KBM-7 (cell line): ENCODE results near the gene DIAPH2.

Experiments
- DNase-seq: peaks from one replicate; pipeline ENCODE4 v3.0.0-alpha.2; 2015
- in situ Hi-C: fragments of 300-500 bp; cut with MboI; formaldehyde crosslinking; loops from 2 replicates; pipeline ENCODE4 v1.14.3; 2020; ENCODE audit warnings: low sequenced_read_pairs, low pct_unique_long_range_greater_than_20kb, mixed read lengths

The DIAPH2 gene

DNA sequence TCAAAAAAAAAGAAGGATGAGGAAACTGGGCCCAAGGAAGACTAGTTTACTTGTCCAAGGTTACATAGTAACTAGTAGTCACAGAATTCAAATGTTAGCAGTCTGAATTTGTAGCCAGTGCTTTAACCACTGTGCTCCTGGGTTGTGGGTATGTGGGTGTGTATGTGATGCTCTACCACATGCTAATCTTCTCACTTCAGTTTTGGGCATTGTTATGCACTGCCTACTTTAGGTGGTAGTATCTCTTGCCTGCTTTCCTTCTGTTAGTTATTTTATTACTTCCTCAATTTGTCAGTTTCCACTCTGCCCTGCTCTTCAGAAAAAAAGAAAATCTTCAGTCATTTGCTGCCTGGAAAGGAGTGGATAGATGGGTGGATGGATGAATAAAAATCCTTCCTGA, 418.3 kb downstream of the DIAPH2 start:
- in situ Hi-C loops, result no loop called here
- DNase-seq, result peak; percentile 63

- in situ Hi-C loops, result no loop called here
- DNase-seq, result no peak
These were observed 425.1 kb downstream of the DIAPH2 start for GRCh38 chrX:97109730-97110129.

DNA sequence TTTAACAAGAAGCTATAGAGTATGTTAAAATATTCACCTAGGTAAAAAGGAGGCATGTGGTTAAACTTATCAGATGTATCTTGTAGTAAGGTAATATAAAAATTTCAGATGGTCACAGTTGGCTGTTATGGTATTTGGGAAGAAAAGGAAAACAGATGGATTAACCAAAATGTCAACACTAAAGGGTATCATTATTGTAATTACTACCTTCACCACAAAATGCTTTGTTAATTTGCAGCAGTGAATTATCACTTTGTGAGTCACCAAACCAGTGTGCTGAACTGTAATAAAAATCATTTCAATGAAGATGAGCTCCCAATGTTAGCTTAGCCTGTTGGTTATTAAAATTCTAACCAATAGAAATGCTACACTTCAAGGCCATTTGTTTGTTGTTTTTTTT, 432.9 kb downstream of the DIAPH2 start:
- in situ Hi-C loops, result no loop called here
- DNase-seq, result no peak

DNA sequence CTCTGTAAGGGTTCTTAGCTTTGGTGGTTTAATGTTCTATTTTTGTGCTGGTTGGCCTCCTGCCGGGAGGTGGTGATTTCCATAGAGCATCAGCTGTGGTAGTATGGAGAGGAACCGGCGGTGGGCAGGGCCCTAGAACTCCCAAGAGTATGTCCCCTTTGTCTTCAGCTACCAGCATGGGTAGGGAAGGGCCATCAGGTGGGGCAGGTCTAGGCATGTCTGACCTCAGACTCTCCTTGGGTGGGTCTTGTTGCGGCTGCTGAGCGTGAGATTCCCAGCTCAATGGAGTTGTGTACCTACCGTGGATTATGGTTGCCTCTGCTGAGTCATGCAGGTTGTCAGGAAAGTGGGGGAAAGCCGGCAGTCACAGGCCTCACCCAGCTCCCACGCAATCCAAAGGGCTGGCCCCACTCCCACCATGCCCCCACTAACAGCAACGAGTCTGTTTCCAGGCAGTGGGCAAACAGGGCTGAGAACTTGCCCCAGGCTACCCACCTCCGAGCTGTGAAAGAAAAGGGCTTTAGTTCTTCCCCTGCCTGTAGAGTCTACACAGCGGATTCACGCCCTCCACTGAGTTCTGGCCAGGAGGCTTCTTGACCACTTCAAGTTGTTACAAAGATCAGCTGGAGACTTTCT, 434.9 kb downstream of the DIAPH2 start:
- no peak for DNase-seq
- in situ Hi-C loops, result no loop called here

DNA sequence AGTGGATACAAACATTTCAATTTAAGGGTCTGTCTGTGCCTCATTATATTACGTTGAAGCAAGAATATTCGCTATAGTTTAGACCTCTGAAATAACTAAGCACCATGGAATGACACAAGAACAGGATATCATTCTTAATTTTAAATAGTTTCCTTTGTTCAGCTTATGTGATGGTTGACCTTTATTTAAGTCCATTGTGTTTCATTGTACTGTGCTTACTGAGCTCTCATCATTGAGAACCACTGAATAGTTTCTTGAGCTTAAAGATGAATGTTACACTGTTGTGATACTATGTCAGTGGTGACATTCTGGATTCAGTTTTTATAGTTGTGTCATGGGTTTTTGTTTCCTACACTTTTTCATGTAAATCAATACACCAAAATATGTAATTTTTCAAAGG, 438.4 kb downstream of the DIAPH2 start:
- in situ Hi-C loops, result no loop called here
- DNase-seq, result no peak

DNA sequence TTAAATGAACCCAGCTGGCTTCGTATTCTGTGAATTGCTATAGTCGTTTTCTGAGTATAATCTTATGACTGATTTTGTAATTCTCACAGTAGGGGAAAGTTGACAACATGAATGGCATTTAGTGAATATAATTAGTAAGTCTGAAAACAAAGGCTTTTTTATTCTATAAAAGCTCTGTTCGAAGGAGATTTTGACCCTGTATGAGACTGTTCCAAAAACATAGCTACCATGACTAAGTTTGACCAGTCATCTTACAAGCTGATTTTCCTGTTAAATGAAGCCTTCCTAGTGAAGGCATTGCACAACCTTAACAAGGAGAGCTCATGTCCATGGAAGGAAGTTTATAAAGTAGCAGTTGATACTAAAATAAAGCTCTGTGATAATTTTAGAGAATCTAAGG, 441.4 kb downstream of the DIAPH2 start:
- in situ Hi-C loops, result no loop called here
- DNase-seq, result no peak

DNA sequence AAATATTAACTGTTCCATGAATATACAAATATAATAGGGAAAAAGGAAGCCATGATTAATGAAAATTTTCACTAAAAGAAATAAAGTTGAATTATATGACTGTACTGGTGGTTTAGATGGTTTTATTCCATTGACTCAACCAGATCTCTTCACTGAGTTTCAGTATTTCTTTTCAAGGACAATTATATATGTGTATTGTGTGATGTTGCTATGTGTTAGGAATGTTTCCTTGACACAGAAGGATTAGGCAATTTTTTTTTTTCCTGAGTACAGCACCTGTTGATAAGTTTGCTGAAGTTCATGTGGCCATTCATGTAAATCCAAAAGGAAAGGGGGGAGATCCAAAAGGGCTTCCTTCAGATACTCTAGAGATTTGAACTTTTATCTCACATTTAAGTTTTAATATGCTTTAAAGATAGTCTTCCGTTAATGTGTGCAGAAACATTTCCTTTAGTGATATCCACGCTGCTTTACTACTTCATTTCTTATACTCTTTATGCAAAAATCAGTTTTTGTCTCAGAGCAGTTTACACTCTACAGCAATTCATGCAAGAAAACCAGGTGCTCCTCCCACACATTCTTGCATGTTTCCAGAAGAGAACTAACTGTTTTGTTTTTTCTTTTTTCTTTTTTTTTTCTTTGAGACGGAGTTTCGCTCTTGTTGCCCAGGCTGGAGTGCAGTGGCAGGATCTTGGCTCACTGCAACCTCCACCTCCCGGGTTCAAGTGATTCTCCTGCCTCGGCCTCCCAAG, 448.2 kb downstream of the DIAPH2 start:
- in situ Hi-C loops, result no loop called here
- DNase-seq, result no peak

DNA sequence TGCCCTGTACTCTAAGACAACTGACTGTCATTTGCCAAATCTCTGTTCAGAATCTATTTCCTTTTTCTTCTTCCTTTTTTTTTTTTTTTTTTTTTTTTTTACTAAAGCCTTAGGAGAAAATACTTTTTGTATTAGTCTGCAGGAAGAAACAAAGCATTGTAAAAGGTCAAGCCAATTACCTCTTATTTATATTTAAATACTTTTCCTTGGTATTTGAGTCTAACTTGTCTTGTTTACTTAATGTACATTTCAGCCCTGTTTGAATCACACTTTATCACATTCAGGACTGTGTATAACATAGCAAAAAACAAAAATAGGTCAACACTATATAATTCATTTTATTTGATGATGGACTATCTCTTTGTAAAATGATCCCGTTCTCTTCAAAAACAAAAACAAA, 461.3 kb downstream of the DIAPH2 start:
- DNase-seq, result no peak
- in situ Hi-C loops, result no loop called here

- in situ Hi-C loops, result no loop called here
- DNase-seq, result peak; percentile 64
These were observed 471.2 kb downstream of the DIAPH2 start for GRCh38 chrX:97155816-97156215.

DNA sequence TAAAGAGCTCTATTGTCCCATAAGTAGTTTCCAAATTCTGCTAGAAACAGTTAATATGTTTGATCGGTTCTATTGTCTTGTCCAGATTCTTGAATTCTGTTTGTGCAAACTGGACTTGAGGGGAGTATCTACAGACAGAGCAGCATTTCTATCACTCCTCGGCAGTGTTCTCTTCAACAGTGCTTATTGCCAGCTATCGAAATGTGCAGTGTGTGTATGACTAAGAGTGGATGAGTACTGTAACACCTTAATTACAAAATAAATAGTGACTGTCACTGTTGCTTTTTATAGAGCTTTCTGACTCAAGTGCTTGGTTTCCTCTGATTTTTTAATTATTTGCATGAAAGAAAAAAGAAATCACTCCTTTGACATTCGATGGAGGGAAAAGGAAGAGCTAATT, 473.6 kb downstream of the DIAPH2 start:
- no peak for DNase-seq
- in situ Hi-C loops, result no loop called here

DNA sequence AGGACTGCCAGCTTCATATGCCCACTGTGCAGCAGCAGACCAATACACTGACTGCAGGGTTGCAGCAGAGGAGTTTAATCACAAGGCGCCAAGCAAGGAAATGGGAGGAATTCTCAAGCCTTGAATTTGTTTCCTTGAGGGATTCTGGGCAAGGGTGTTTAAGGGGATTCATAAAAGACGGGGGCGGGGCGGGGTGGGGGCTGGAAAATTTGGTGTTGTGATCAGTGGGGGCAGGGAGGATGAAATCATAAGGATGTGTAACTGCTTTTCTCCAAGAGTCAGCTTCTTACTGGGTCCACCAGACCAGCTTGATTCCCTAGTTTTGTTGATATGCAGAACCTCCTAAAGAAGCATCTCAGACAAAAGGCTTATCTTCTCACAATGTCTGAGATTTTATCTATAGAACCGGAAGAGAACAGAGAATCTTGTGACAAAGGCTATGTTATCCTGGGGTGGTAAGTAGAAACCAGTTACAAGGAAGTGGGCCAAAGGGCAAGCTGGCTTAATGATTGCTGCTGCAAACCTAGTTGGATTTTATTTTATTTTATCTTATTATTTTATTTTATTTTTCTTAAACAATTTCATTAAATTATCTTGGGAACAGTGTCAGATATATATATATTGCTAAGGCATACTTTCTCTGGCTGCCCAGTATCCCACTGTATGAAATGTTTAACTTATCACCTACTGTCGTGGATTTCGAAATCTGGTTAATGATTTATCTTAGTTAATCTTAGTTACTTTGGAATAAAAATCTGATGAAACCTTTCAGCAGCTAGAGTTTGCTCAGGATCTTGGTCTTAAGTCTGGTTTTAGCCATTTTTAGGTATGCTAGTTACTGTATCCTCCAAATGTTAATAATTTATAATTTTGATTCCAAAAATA, 475.5 kb downstream of the DIAPH2 start:
- in situ Hi-C loops, result no loop called here
- peak; percentile 41 for DNase-seq

GRCh38 chrX:97167333-97167732, 482.7 kb downstream of the DIAPH2 start:
- in situ Hi-C loops, result no loop called here

DNA sequence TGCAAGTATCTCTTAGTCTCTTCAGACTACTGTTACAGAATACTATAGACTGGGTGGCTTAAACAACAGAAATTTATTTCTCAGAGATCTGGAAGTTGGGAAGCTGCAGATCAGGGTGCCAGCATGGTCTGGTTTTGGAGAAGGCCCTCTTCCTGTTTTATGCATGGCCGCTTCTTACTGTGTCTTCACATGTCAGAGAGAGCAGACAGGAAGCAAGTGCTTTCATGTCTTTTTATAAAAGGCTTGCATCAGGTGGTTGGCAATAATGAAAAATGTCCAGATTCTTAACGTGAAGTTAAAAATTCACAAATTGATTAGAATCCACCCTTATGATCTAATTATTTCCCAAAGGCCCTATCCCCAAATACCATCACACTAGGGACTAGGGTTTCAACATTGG, 484.0 kb downstream of the DIAPH2 start:
- in situ Hi-C loops, result no loop called here
- peak; percentile 69 for DNase-seq

More at GRCh38 chrX:97167333-97167732, 482.7 kb downstream of the DIAPH2 start:
- DNase-seq, result no peak

DNA sequence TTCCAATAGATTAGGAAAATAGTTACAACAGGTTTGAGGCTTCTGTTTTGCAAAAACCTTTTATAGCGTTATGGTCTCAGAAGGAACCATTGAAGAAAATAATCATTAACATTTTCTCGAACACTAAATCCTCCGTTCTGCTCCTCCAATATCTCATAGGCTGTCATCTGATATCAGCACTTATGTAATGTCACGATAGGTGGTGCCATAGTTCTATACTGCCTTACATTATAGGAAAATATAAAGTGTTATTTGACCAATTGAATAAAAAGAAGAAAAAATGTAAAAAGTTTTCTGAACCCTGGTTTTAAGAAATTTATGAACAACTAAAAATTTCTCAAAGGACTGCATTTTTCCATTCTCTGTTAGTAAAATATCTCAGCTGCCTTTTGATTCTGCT, 490.5 kb downstream of the DIAPH2 start:
- DNase-seq, result no peak
- in situ Hi-C loops, result no loop called here

- DNase-seq, result no peak
- in situ Hi-C loops, result no loop called here
These were observed 505.0 kb downstream of the DIAPH2 start for GRCh38 chrX:97189668-97190067.

DNA sequence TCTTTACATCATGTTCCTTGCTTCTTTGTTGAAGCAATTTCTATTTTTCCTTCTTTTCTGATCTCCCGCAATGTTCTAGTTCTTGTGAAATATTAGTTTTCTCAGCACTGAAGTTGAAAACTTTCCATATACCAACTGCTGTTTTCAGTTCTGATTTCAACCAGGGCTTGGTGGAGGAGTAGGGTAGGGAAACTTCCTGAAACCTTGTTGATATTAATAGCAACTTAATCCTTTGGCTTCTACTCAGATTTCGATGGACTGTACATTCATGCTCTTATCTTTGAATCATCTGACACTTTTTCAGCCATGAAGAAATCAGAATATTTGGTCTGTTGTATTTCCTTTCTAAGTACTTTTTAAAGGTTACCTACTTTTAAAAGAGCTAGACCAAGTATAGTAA, 514.9 kb downstream of the DIAPH2 start:
- in situ Hi-C loops, result no loop called here
- peak; percentile 8 for DNase-seq

- no peak for DNase-seq
- in situ Hi-C loops, result no loop called here
These were observed 515.8 kb downstream of the DIAPH2 start for GRCh38 chrX:97200454-97200853.

GRCh38 chrX:97210501-97210900, 525.9 kb downstream of the DIAPH2 start:
- in situ Hi-C loops, result no loop called here
- DNase-seq, result no peak

DNA sequence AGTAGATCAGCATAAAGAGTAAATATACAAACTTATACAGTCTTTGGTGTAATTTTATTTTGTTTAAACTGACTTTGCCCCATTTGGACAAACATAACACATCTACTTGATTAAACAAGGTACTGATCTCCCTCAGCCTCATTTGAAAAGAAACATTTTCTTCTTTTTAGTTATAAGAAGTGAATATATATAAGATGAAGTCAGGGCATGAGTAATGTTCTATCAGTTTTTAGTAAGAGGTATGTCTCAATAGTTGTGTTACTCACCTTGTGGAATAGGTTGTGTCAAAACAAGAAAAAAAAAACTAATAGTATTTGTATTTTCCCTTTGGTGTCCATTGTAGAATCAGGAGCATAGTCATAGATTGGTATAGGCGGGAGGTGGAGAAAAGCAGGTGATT, 526.4 kb downstream of the DIAPH2 start:
- no peak for DNase-seq
- in situ Hi-C loops, result no loop called here

DNA sequence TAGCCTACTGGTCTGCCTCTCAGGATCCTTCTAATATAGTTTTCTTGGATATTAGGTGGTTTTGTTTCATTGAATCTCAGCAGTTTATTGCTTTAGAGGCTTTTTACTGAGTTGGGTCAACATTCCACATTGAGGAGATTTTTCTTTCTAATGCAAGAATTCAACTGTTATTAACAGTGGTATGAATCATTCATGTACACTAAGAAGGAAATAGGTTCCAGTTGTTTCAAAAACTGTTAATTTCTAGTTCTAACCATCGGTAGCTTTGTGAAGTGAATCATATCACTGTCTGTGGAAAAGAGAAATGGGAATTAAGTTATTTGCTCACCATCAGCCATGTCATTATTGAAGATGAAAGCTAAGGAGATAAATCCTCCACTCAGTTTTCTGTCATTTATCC, 530.5 kb downstream of the DIAPH2 start:
- in situ Hi-C loops, result no loop called here
- DNase-seq, result no peak
